Measurements from ENCODE around the gene CFAP52. TPM values are rescaled to one million over a fixed set of nuclear protein-coding genes. Genes with fewer than 3 reads are reported as not detected.

CFAP52 gene
- total and polyA plus RNA-seq, 2 experiments from 2014 or later, result not detected

DNA sequence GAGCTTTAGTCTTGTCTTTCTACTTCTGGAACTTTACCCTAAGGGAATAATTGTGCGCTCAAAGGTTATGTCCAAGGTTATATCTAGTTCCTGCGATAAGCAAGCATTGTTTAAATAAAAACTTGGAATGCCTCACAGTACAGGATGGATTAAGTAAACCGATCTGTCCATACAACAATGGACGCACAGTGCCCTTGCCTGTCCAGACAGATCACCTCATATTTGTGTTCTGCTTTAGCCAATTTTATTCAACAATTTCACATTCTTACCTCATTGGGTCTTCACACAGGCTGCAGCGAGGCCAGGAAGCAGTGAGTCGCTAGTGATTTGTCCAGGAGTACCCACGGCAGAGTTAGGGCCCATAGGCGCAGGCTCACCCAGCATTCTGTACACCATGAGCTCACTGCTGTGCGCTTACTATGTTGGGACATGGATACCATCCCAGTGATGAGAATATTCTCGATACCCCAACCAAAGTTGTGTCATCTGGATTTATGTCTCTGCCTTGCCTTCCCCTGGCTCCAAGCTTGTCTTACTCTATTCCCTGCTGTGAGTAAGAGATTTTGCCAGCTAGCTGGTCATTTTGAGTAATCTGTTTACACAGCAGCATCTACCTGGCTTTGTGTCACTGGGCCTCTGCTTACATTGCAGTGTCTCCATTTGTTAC is 108.6 kb downstream of the CFAP52 start (continued):
- TF ChIP-seq, protein P1, sequence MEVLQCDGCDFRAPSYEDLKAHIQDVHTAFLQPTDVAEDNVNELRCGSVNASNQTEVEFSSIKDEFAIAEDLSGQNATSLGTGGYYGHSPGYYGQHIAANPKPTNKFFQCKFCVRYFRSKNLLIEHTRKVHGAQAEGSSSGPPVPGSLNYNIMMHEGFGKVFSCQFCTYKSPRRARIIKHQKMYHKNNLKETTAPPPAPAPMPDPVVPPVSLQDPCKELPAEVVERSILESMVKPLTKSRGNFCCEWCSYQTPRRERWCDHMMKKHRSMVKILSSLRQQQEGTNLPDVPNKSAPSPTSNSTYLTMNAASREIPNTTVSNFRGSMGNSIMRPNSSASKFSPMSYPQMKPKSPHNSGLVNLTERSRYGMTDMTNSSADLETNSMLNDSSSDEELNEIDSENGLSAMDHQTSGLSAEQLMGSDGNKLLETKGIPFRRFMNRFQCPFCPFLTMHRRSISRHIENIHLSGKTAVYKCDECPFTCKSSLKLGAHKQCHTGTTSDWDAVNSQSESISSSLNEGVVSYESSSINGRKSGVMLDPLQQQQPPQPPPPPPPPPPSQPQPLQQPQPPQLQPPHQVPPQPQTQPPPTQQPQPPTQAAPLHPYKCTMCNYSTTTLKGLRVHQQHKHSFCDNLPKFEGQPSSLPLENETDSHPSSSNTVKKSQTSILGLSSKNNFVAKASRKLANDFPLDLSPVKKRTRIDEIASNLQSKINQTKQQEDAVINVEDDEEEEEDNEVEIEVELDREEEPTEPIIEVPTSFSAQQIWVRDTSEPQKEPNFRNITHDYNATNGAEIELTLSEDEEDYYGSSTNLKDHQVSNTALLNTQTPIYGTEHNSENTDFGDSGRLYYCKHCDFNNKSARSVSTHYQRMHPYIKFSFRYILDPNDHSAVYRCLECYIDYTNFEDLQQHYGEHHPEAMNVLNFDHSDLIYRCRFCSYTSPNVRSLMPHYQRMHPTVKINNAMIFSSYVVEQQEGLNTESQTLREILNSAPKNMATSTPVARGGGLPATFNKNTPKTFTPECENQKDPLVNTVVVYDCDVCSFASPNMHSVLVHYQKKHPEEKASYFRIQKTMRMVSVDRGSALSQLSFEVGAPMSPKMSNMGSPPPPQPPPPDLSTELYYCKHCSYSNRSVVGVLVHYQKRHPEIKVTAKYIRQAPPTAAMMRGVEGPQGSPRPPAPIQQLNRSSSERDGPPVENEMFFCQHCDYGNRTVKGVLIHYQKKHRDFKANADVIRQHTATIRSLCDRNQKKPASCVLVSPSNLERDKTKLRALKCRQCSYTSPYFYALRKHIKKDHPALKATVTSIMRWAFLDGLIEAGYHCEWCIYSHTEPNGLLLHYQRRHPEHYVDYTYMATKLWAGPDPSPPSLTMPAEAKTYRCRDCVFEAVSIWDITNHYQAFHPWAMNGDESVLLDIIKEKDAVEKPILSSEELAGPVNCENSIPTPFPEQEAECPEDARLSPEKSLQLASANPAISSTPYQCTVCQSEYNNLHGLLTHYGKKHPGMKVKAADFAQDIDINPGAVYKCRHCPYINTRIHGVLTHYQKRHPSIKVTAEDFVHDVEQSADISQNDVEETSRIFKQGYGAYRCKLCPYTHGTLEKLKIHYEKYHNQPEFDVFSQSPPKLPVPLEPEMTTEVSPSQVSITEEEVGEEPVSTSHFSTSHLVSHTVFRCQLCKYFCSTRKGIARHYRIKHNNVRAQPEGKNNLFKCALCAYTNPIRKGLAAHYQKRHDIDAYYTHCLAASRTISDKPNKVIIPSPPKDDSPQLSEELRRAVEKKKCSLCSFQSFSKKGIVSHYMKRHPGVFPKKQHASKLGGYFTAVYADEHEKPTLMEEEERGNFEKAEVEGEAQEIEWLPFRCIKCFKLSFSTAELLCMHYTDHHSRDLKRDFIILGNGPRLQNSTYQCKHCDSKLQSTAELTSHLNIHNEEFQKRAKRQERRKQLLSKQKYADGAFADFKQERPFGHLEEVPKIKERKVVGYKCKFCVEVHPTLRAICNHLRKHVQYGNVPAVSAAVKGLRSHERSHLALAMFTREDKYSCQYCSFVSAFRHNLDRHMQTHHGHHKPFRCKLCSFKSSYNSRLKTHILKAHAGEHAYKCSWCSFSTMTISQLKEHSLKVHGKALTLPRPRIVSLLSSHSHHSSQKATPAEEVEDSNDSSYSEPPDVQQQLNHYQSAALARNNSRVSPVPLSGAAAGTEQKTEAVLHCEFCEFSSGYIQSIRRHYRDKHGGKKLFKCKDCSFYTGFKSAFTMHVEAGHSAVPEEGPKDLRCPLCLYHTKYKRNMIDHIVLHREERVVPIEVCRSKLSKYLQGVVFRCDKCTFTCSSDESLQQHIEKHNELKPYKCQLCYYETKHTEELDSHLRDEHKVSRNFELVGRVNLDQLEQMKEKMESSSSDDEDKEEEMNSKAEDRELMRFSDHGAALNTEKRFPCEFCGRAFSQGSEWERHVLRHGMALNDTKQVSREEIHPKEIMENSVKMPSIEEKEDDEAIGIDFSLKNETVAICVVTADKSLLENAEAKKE (CRISPR knock-in tag; IDR thresholded peaks at IDR 0.05), result no peak
- TF ChIP-seq ZNF114 (CRISPR knock-in tag; IDR thresholded peaks at IDR 0.05) (no peak), ZNF331 (CRISPR knock-in tag; IDR thresholded peaks at IDR 0.05; ENCODE audit: low read depth) (no peak)

Other genes with a start within 250 kb of the CFAP52 start
- gene STX8, start 822 bp upstream of the CFAP52 start, total RNA-seq (2014; rRNA removed; shearing (Covaris generic)), result 59.4 and 64.3 TPM in 2 replicates
- 80.2 and 82.3 TPM in 2 replicates for gene STX8, start 822 bp upstream of the CFAP52 start, polyA plus RNA-seq (2016; fragmentation: Nextera tagmentation; extraction: Ambion mirVana)
- gene USP43, start 68.9 kb downstream of the CFAP52 start, total RNA-seq (2014; rRNA removed; shearing (Covaris generic)), result 7.2 and 12.5 TPM in 2 replicates
- gene USP43, start 68.9 kb downstream of the CFAP52 start, polyA plus RNA-seq (2016; fragmentation: Nextera tagmentation; extraction: Ambion mirVana), result 5.5 and 5.7 TPM in 2 replicates
- not detected in 2 replicates for gene DHRS7C, start 214.9 kb downstream of the CFAP52 start, total RNA-seq (2014; rRNA removed; shearing (Covaris generic))
- gene DHRS7C, start 214.9 kb downstream of the CFAP52 start, polyA plus RNA-seq (2016; fragmentation: Nextera tagmentation; extraction: Ambion mirVana), result not detected in 2 replicates
- gene GSG1L2, start 245.4 kb downstream of the CFAP52 start, total RNA-seq (2014; rRNA removed; shearing (Covaris generic)), result not detected in 2 replicates
- gene GSG1L2, start 245.4 kb downstream of the CFAP52 start, polyA plus RNA-seq (2016; fragmentation: Nextera tagmentation; extraction: Ambion mirVana), result not detected in 2 replicates
- gene GLP2R, start 249.3 kb downstream of the CFAP52 start, total RNA-seq (2014; rRNA removed; shearing (Covaris generic)), result not detected in 2 replicates
- gene GLP2R, start 249.3 kb downstream of the CFAP52 start, polyA plus RNA-seq (2016; fragmentation: Nextera tagmentation; extraction: Ambion mirVana), result not detected in 2 replicates